Fibroblast of lung (primary cell): ENCODE results near the gene SLC8A2.

Source experiments
- EZH2 ChIP-seq: IDR thresholded peaks from 2 replicates; pipeline ENCODE4 v1.5.1; 2012; ENCODE audit warnings: low read length, control low read depth, mild to moderate bottlenecking; ENCODE audit errors: missing control alignments
- TF ChIP-seq, protein P1 (sequence below), 2 donors: IDR thresholded peaks in 1 of 2; conservative IDR thresholded peaks in 1 of 2; 1 replicate in 1 of 2; 2 replicates in 1 of 2; pipeline ENCODE4 v1.5.1; 2011 to 2012; ENCODE audit warnings: low read length in 2 of 2, control low read depth in 1 of 2, inconsistent platforms in 1 of 2, low read depth in 1 of 2, mild to moderate bottlenecking in 1 of 2

DNA sequence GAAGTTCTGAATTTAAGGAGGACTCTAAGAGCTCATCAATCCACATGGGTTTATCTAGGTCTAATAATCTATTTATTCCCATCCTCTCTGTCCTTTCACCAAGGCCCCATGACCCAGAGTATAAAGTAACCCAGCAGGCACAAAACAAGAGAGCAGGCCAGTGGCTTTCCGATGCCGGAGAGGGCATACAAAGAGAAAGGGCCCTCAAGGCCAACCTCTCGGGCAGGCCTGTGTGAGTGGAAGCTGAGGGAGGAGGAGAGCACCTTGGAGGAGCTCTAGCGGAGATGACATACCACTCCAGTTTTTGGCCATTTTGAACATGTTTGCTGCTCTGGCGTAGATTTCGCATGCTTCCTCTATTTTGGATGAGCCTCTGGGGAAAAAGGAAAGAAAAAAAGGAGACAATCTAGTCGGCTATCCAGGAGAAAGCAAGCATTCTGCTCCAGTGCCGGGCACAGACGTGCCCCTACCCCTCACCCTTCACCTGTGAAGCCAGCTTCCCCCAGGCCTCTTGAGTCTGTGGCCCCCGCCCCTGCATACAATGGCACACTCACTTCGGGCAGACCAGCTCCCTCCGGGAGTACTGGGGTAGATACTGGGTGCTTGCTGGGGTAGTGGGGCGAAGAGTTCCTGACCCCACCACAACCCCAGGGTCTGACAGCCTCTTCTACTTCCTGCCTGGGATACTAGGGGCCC, 31.6 kb upstream of the SLC8A2 start:
- TF ChIP-seq, protein P1, sequence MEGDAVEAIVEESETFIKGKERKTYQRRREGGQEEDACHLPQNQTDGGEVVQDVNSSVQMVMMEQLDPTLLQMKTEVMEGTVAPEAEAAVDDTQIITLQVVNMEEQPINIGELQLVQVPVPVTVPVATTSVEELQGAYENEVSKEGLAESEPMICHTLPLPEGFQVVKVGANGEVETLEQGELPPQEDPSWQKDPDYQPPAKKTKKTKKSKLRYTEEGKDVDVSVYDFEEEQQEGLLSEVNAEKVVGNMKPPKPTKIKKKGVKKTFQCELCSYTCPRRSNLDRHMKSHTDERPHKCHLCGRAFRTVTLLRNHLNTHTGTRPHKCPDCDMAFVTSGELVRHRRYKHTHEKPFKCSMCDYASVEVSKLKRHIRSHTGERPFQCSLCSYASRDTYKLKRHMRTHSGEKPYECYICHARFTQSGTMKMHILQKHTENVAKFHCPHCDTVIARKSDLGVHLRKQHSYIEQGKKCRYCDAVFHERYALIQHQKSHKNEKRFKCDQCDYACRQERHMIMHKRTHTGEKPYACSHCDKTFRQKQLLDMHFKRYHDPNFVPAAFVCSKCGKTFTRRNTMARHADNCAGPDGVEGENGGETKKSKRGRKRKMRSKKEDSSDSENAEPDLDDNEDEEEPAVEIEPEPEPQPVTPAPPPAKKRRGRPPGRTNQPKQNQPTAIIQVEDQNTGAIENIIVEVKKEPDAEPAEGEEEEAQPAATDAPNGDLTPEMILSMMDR (conservative IDR thresholded peaks at IDR 0.05 in 1 of 2, IDR thresholded peaks at IDR 0.05 in 1 of 2; ENCODE audit: low read depth in 1 of 2, low read length in 2 of 2) = no peak
- no peak for TF ChIP-seq EZH2
